DLD1 (cell line): ENCODE measurements around the gene TMEM183A.
"Not testable (repeated sequence)": the region's sequence is repeated elsewhere in the genome, so short reads cannot be mapped to it uniquely, and the experiment has no call there.

ENCODE experiments used
- in situ Hi-C: cut with HindIII; loops from 2 replicates; pipeline ENCODE4 v1.10.0; 2017; ENCODE audit warnings: low sequenced_read_pairs

Gene TMEM183A

DNA sequence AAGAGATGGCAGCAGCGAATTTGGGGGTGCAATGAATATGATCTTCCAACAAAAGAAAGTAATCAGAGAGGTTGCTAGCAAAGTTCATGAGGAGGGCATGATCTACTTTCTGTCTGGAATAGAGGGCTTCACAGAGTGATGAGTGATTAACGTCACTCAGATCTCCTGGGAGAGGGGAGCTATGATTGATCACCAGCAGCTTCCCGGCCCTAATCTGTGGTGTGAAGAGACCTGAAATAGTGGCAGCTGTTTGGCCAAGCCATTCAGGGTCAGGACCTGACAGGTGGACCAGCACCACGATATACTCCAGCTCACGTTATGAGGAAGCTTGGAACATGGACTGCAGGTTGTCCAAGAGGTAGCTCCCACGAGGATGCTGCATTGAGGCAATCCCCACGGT is 19.9 kb upstream of the TMEM183A start:
- in situ Hi-C loops, result no loop called here

DNA sequence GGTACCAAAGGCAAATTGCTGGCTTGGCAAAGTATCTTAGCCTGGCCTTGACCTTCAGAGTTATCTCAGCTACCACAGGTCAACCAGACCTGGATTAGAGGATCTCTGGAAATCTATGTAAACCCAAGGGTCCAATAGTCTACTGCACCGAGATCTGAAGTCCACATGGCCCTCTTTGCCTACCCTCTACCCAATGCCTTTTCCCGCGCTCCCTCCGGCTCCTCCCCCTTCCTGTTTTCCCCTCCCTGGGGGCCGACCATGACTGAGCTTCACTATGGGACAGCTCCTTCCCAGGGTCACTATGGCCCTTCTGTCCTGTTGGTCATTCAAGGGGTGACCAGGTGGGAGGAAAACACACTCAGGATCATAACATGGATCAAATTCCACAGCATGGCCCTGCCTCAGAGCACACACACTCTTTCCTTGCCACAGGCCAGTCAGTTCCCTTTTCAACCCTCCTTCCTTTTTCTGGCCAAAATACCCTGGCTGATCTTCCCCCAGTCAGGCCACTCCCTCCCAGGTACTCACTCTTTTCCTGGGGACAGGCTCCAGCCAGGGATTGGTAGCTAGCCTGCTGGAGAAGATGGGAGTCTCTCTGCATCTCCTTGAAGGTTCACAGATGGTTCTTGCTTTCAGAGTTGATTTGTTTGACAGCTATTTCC is 19.1 kb upstream of the TMEM183A start:
- in situ Hi-C loops, result no loop called here

DNA sequence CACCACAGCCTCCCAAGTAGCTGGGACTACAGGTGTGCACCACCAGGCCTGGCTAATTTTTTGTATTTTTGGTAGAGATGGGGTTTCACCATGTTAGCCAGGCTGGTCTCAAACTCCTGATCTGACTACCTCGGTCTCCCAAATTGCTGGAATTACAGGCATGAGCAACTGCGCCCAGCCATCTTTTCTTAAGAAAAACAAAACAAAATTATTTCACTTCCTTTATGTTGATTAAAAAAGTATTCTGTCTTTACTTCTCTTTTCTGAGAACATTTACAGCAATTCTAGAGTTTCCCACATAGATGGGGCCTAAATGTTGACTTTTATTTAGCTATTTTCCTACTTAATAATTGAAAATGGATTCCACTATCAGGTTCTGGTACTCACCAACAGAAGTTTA is 17.3 kb upstream of the TMEM183A start:
- in situ Hi-C loops, result no loop called here

DNA sequence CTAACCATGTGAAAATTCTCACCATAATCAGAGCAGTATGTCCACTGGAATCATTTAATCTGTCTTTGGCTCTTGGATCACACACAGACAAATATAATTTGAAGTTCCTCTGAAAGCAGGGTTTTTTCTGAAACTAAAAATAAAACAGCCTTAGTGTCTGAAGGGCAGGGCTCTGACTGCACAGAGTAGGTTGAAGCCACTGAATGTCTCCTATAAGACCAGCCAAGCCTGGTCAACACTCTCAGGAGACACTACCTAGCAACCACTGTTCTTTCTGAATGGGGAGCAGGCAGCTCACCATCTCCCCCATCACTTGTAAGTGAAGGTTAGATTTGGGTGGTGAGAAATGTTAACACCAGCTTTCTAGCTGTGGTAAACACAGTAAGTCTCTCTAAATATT is 16.1 kb upstream of the TMEM183A start:
- in situ Hi-C loops, result no loop called here

DNA sequence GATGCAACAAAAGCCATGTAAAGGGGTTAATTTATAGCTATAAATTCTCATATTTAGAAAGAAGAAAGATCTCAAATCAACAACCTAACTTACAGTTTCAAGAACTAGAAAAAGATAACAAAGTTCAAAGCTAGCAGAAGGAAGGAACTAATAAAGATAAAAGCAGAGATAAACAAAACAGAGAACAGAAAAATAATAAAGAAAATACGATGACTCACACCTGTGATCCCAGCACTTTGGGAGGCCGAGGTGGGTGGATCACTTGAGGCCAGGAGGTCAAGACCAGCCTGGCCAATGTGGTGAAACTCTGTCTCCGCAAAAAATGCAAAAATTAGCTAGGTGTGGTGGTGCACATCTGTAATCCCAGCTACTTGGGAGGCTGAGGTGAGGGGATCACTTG is 12.4 kb upstream of the TMEM183A start:
- in situ Hi-C loops, result no loop called here

DNA sequence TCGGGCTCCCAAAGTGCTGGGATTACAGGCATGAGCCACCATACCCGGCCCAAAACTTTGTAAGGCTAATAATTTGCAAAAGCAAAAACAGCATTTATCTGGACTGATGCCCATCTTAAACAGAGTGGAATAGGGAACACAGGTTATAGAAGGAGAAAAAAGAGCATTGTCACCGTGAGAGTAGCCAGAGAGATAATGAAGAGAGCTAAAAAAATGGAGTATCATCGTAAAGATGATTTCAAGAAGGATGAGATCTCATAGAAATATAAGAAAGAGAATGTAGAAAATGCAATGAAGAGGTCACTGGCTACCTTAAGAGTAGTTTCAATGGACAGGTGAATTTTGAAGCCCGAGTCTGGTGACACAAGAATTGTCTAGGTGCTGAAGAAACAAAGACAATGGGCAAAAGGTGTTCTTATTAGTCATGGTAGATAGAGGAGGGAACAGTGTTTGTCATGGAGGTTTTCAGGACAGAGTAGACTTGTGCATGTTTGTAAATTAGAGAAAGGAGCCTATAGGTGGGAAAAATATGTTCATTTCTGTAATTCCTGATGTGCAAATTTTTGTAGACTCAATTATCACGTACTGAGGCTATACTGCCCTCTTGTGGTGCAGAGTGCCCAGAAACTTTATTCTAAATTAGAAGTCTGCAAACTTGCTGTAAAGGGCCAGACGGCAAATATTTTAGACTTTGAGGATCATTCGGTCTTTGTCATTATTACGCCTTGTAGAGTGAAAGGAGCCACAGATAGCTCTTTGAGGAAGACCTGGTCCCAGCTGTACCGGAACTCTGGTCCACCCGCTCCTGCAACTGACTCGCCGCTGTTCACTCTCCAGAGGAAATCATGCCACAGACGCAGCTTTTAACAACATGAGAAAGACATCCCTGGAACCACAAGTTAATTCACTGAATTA is 8.1 kb upstream of the TMEM183A start:
- in situ Hi-C loops, result no loop called here

DNA sequence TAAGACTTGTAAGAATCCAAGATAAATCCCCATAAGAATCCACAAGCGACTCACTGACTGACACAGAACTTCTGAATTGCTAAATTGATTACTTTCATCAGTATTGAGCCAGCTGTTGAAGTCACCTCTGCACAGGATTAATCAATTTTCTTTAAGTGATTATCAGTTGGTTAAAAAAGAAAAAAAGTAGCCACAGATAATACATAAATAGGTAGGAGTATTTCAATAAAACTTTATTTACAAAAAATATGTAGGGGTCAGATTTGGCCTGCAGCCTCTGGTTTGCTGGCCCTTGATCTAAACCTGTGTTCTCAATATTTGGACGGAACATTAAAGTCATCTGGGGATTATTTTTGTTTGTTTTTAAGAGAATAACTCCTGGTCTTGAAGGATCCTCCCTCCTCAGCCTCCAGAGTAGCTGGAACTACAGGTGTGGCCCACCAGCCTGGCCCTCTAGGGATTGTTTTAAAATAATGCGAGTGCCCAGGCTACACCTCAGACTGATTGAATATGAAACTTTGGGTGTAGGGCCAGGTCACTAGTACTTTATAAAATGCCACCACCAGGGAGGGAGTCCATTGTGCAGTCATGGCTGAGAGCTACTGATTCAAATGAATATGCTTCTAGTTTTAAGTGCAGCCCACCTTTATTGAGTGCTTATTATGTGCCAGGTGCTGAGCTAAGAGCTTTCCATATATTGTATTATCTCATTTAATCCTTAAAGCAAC is 6.8 kb upstream of the TMEM183A start:
- in situ Hi-C loops, result no loop called here

DNA sequence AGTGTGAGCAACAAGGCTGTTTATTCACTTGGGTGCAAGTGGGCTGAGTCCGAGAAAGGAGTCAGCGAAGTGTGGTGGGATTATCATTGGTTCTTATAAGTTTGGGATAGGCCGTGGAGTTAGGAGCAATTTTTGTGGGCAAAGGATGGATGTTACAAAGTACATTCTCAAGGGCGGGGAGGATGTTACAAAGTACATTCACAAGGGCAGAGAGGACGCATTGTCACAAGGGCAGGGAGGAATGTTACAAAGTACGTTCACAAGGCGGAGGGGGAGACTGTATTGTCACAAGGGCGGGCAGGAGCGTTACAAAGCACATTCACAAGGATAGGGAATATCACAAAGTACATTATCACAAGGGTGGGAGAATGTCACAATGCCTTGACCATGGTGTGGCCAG is 5.2 kb upstream of the TMEM183A start:
- in situ Hi-C loops, result no loop called here

DNA sequence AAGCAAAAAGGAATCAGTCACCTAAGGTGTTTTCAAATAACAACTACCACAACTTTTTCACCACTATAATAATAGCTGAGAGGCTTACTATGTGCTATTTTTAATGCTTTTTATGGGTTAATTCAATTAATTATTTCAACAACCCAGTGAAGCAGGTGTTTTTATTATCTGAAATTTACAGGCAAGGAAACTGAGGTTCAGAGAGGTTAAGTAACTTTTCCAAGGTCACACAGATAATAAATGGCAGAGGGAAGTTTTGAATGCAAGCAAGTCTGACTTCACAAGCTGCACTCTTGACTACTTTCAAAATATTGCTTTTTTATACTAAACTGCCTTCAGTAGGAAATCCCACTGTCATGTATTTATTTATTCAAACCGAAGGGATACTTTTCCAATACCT is 4.2 kb upstream of the TMEM183A start:
- in situ Hi-C loops, result no loop called here

DNA sequence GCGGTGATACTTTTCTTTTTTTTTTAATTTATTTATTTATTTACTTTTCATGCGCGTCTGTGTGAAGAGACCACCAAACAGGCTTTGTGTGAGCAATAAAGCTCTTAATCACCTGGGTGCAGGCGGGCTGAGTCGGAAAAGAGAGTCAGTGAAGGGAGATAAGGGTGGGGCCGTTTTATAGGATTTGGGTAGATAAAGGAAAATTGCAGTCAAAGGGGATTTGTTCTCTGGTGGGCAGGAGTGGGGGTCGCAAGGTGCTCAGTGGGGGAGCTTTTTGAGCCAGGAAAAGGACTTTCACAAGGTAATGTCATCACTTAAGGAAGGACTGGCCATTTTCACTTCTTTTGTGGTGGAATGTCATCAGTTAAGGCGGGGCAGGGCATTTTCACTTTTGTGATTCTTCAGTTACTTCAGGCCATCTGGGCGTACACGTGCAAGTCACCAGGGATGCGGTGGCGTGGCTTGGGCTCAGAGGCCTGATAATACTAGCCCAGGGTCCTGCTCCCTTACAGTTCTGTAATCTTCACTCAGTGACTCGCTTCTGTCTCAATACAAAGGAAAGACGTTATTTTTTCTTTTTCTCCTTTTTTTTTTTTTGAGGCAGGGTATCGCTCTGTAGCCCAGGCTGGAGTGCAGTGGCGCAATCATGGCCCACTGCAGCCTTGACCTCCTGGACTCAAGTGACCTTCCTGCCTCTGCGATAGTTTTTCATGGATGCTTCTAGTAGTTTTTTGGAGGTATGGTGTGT is 1.6 kb upstream of the TMEM183A start:
- in situ Hi-C loops, result not testable (repeated sequence)

DNA sequence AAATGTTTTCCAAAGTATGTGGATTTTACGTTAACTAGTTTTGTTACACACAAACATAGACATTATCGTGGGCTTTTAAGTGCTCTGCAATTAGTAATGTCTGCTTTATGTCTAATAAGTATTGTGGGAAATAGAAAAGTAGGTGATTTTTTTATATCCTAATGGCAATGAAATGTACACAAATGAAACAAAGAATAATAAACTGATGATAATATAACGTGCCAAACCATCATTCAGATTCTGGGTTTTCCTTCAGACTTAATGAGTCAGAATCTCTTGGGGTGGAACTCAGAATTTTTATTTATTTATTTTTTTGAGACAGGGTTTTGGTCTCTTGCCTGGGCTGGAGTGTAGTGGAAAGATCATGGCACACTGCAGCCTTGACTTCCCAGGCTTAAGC is 2.0 kb downstream of the TMEM183A start:
- in situ Hi-C loops, result no loop called here

DNA sequence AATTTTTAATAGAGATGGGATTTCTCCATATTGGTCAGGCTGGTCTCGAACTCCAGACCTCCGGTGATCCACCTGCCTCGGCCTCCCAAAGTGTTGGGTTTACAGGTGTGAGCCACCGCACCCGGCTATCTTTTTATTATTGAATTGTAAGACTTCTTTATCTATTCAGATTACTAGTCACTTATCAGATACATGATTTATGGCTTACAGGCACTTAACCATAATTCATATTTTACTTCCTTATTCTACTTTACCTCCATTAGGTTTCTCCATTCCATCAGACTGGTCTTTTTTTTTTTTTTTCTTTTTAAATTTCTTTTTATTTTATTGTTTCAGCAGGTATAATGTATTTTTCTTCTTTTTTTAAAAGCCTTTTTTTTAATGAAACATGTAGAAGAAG is 4.4 kb downstream of the TMEM183A start:
- in situ Hi-C loops, result no loop called here

DNA sequence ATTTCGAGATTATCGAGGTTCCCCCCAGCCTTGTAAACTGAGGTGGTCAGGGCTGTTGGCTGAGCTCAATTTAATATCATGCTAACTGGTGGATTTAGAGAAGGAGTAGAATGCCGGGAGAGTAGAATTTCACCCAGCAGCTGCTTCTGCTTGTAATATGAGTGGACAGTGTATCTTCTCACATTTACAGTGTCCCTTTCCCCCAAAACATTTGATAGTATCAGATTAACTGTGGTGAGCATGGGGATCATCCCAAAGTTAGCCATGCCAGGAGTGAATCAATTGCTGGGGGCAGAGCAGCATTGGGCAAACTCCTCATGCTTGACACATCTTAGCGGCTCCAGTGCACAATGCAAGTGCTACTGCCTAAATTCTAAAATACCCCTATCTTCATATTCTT is 9.9 kb downstream of the TMEM183A start:
- in situ Hi-C loops, result no loop called here

DNA sequence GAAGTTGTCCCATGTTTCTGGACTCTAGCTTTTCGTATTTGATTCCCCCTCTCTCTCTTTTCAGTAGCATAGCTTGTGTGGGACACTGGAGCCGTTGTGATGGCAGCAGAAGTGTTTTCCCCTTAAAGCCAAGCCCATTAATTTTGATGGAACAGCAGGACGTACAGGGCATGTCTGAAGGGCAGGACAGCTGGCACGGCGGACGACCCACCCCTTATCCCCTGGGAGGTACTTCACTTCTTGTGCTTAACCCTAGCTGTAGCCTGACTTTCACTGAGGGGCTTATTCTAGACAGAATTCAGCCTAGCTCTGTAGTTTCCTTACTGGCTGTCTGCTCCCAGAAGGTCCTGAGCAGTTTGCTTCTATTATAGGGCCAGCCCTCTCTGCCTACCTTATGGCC is 10.5 kb downstream of the TMEM183A start:
- in situ Hi-C loops, result no loop called here

DNA sequence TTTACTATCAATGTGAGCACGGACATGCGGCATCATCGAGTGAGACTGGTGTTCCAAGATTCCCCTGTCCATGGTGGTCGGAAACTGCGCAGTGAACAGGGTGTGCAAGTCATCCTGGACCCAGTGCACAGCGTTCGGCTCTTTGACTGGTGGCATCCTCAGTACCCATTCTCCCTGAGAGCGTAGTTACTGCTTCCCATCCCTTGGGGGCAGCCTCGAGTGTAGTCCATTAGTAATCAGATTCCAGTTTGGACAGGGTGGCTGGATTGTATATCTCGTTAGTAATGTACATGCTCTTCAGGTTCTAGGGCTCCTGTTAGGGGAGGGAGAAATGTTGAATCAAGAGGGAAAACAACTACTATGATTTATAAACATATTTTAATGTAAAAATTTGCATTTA is 15.7 kb downstream of the TMEM183A start:
- in situ Hi-C loops, result not testable (repeated sequence)

DNA sequence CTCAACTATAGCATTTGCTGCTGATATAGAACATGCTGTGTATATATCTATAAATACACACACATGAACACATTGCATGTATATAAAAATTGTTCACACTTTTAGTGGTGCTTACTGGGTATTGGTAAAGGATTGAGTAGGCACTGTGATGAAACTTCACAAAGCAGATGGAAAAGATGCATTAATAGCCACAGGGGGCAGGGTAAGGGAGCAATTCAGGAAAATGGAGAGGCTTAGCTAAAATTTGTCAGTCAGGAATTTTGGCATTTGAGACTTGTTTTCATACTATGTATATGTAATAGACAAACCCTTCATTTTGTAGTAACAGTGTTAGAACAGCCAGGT is 18.5 kb downstream of the TMEM183A start:
- in situ Hi-C loops, result no loop called here

DNA sequence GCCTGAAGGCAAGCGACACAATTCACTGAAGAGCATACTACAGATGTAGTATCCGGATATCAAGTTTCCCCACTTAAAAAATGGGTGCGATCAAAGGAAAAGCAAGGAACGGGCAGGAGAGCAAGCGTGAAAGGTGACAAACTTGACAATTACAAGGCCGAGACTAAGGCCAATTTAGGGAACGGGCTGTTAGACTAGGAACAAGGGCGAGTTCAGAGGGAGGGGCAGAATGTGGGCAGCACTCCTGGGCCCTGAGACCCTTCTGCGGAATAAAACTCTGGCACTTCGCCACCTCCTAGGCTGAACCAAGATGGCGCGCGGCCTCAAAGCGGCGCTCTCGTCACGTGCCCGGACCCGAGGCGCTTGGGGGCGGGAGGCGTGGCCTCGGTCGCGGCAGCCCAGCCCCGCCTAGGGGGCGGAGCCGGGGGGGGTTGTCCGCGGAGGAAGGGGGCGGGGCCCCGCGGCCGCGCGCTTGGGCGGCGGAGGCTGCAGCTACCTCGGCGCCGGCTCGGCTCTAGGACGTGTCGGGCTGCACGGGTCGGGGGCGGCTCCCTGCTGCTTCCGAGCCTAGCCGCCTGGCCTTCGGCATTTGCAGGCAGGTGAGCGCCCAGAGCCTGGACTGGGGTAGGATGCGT is 19.0 kb downstream of the TMEM183A start, which contains the start of gene PPFIA4:
Gene PPFIA4 (plus strand): TSS at position 461 of the 635 bp plus-strand sequence. CDS start 12,518 bp downstream, outside the sequence.
- in situ Hi-C loops, result no loop called here

DNA sequence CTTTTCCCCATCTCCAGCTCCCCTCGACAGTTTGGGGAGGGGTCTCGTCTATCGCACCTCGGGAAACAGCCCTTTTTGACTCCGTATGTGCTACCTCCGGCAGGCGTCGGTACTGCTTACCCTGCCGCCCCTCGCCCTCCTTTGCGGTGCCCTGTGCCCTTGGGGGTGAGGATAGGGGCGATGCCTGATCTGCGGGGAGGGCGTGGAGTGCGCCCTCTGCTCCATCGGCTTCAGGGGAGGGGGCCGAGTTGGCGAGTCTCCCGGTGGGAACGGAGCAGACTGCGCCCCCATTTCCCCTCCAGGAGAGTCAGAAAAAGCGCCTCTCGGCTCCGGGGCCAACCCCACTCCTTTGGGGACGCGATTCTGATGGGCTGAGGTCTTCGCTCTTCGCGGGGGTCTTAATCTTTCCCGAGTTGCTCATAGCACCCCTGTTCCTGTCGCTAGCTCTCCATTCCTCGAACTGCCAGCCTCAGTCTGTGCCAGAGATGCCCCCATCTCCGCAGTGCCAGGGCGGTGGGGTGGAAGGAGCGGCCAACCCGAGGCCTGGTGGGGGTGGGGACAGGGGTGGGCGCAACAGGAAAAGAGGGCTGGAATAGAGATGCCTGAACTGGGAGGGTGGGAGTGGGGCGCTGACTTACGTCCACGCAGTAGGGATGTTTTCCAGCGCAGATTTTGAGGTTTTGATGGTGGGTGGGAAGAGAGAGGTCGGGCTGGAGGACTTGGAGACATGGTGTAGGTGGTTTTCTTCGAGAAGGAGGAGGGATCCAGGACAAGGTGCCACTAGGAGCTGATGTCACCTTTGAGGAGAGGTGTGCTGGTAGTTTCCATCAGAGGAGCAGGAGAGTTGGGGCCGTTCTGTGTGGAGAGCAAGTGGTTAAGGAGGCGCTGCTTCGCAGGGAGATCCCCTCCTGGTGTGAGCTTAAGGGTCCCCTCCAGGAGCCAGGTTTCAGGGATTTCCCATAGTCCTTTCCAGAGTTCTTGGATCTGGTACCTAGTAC is 19.8 kb downstream of the TMEM183A start:
- in situ Hi-C loops, result no loop called here

DNA sequence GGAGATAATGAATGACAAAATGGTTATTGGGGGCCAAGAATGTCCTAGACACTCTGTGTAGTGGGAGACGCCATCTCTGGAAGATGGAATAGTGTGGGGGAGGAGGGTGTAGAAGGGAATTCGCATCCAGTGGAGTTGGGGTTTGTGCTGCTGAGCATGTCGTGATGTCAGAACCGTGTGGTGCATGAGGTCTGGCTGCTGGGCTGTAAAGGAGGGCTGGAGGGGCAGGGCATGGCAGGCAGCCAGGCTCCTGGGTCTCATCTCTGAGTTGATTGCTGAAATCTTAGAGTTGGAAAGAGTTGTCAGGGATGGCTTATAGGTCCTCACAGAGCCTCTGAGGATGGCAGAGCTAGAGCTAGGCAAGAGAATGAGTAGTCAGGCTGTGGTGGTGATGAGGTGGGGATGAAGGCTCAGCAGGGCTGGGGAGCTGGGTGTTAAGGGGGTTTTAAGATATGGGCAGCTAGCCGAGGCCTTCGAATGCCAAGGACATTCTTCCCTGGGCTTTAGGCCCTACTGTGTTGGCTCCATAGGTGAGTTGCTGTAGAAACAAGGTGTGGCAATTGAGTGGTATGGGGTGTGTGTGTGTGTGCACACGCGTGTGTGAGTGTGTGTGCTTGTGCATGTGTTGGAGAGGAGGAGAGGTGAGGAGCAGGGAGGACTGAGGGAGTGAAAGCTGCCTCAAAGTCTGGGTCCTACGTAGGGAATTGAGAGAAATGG is 21.1 kb downstream of the TMEM183A start:
- in situ Hi-C loops, result no loop called here
